ENCODE results near the gene PDILT. TPM values are rescaled to one million over a fixed set of nuclear protein-coding genes. Genes with fewer than 3 reads are reported as not detected.
"Not testable (repeated sequence)": the region's sequence is repeated elsewhere in the genome, so short reads cannot be mapped to it uniquely, and the experiment has no call there.

PDILT gene
- total and polyA plus RNA-seq, 7 experiments from 2014 or later = not detected

- H3K4me1 Mint-ChIP-seq; H3K27ac ChIP-seq (ENCODE audit: low read depth, low read length); DNase-seq; H3K27ac Mint-ChIP-seq; intact Hi-C loops (cut with micrococcal nuclease); POLR2A ChIA-PET; H3K9me3 ChIP-seq (ENCODE audit: control insufficient read depth in 2 of 3, low read length in 3 of 3); H3K9me3 Mint-ChIP-seq; ATAC-seq; H3K27me3 ChIP-seq (ENCODE audit: control insufficient read depth in 2 of 2, insufficient read depth in 2 of 2, low read length in 2 of 2); H3K4me3 ChIP-seq (ENCODE audit: low read length); CTCF ChIA-PET; H3K36me3 ChIP-seq (ENCODE audit: control insufficient read depth in 2 of 3, insufficient read depth in 3 of 3, low read length in 3 of 3); H3K36me3 Mint-ChIP-seq; H3K4me3 Mint-ChIP-seq; H3K4me1 ChIP-seq (ENCODE audit: control insufficient read depth in 2 of 2, insufficient read depth in 2 of 2, low read length in 2 of 2): not testable (repeated sequence)
- H3K27me3 Mint-ChIP-seq = peaks cover 0 to 12% (median 5%) of the 10 kb centered on the region in 5 donors
Measured at GRCh38 chr16:20439820-20440231, 35.3 kb upstream of the PDILT start.

GRCh38 chr16:20438950-20439349 is 34.4 kb upstream of the PDILT start:
- H3K27ac Mint-ChIP-seq; H3K36me3 Mint-ChIP-seq; H3K4me1 ChIP-seq (ENCODE audit: control insufficient read depth in 2 of 2, insufficient read depth in 2 of 2, low read length in 2 of 2); intact Hi-C loops (cut with micrococcal nuclease); H3K27ac ChIP-seq (ENCODE audit: low read depth, low read length); H3K27me3 ChIP-seq (ENCODE audit: control insufficient read depth in 2 of 2, insufficient read depth in 2 of 2, low read length in 2 of 2); H3K4me1 Mint-ChIP-seq; H3K4me3 ChIP-seq (ENCODE audit: low read length); H3K9me3 Mint-ChIP-seq; DNase-seq; H3K9me3 ChIP-seq (ENCODE audit: control insufficient read depth in 2 of 3, low read length in 3 of 3); H3K4me3 Mint-ChIP-seq; POLR2A ChIA-PET; ATAC-seq; CTCF ChIA-PET; H3K36me3 ChIP-seq (ENCODE audit: control insufficient read depth in 2 of 3, insufficient read depth in 3 of 3, low read length in 3 of 3): not testable (repeated sequence)
- H3K27me3 Mint-ChIP-seq = peaks cover 0 to 12% (median 5%) of the 10 kb centered on the region in 5 donors

GRCh38 chr16:20430948-20431347 is 26.4 kb upstream of the PDILT start:
- Mint-ChIP-seq H3K36me3 (peaks cover 0 to 3% (median 0%) of the 10 kb centered on the region in 5 donors), H3K27me3 (peaks cover 0 to 12% (median 10%) of the 10 kb centered on the region in 5 donors), H3K27ac (no peak overlapping the region), H3K9me3 (peaks cover 0 to 3% (median 0%) of the 10 kb centered on the region in 11 donors), H3K4me3 (no peak overlapping the region), H3K4me1 (peaks cover 0 to 3% (median 0%) of the 10 kb centered on the region in 7 donors)
- H3K9me3 ChIP-seq (ENCODE audit: control insufficient read depth in 2 of 3, low read length in 3 of 3) = no peaks in the 10 kb centered on the region
- ATAC-seq = no peak
- DNase-seq = no peak
- ChIA-PET CTCF (no interaction called here), POLR2A (no interaction called here)
- H3K27ac ChIP-seq (ENCODE audit: low read depth, low read length) = no peak overlapping the region
- H3K27me3 ChIP-seq (ENCODE audit: control insufficient read depth in 2 of 2, insufficient read depth in 2 of 2, low read length in 2 of 2) = no peaks in the 10 kb centered on the region
- no peaks in the 10 kb centered on the region for H3K36me3 ChIP-seq (ENCODE audit: control insufficient read depth in 2 of 3, insufficient read depth in 3 of 3, low read length in 3 of 3)
- no peak overlapping the region for H3K4me3 ChIP-seq (ENCODE audit: low read length)
- H3K4me1 ChIP-seq (ENCODE audit: control insufficient read depth in 2 of 2, insufficient read depth in 2 of 2, low read length in 2 of 2) = no peaks in the 10 kb centered on the region
- intact Hi-C loops (cut with micrococcal nuclease) = no loop called here

GRCh38 chr16:20430480-20430879 is 25.9 kb upstream of the PDILT start:
- H3K9me3 ChIP-seq (ENCODE audit: control insufficient read depth in 2 of 3, low read length in 3 of 3); H3K4me1 ChIP-seq (ENCODE audit: control insufficient read depth in 2 of 2, insufficient read depth in 2 of 2, low read length in 2 of 2); H3K4me3 Mint-ChIP-seq; H3K27me3 ChIP-seq (ENCODE audit: control insufficient read depth in 2 of 2, insufficient read depth in 2 of 2, low read length in 2 of 2); H3K36me3 Mint-ChIP-seq; H3K27ac ChIP-seq (ENCODE audit: low read depth, low read length); DNase-seq; intact Hi-C loops (cut with micrococcal nuclease); CTCF ChIA-PET; H3K27ac Mint-ChIP-seq; H3K4me1 Mint-ChIP-seq; H3K9me3 Mint-ChIP-seq; H3K4me3 ChIP-seq (ENCODE audit: low read length); H3K36me3 ChIP-seq (ENCODE audit: control insufficient read depth in 2 of 3, insufficient read depth in 3 of 3, low read length in 3 of 3); ATAC-seq; POLR2A ChIA-PET: not testable (repeated sequence)
- peaks cover 0 to 12% (median 6%) of the 10 kb centered on the region in 5 donors for H3K27me3 Mint-ChIP-seq

- not testable (repeated sequence) for H3K27ac Mint-ChIP-seq
Measured at GRCh38 chr16:20429499-20429898, 25.0 kb upstream of the PDILT start.

GRCh38 chr16:20427401-20427797 is 22.9 kb upstream of the PDILT start:
- H3K4me1 Mint-ChIP-seq; H3K4me3 ChIP-seq (ENCODE audit: low read length); DNase-seq; H3K36me3 Mint-ChIP-seq; H3K4me3 Mint-ChIP-seq; intact Hi-C loops (cut with micrococcal nuclease); H3K27me3 ChIP-seq (ENCODE audit: control insufficient read depth in 2 of 2, insufficient read depth in 2 of 2, low read length in 2 of 2); H3K27ac Mint-ChIP-seq; H3K4me1 ChIP-seq (ENCODE audit: control insufficient read depth in 2 of 2, insufficient read depth in 2 of 2, low read length in 2 of 2); H3K36me3 ChIP-seq (ENCODE audit: control insufficient read depth in 2 of 3, insufficient read depth in 3 of 3, low read length in 3 of 3); H3K9me3 Mint-ChIP-seq; ATAC-seq; POLR2A ChIA-PET; CTCF ChIA-PET; H3K9me3 ChIP-seq (ENCODE audit: control insufficient read depth in 2 of 3, low read length in 3 of 3); H3K27ac ChIP-seq (ENCODE audit: low read depth, low read length): not testable (repeated sequence)
- H3K27me3 Mint-ChIP-seq = peaks cover 0 to 12% (median 4%) of the 10 kb centered on the region in 5 donors

More at GRCh38 chr16:20429499-20429898, 25.0 kb upstream of the PDILT start:
- H3K27me3 ChIP-seq (ENCODE audit: control insufficient read depth in 2 of 2, insufficient read depth in 2 of 2, low read length in 2 of 2); H3K9me3 Mint-ChIP-seq; DNase-seq; POLR2A ChIA-PET; H3K4me1 Mint-ChIP-seq; H3K9me3 ChIP-seq (ENCODE audit: control insufficient read depth in 2 of 3, low read length in 3 of 3); H3K4me3 Mint-ChIP-seq; H3K36me3 Mint-ChIP-seq; CTCF ChIA-PET; H3K27ac ChIP-seq (ENCODE audit: low read depth, low read length); ATAC-seq; H3K4me3 ChIP-seq (ENCODE audit: low read length); intact Hi-C loops (cut with micrococcal nuclease); H3K4me1 ChIP-seq (ENCODE audit: control insufficient read depth in 2 of 2, insufficient read depth in 2 of 2, low read length in 2 of 2); H3K36me3 ChIP-seq (ENCODE audit: control insufficient read depth in 2 of 3, insufficient read depth in 3 of 3, low read length in 3 of 3): not testable (repeated sequence)
- H3K27me3 Mint-ChIP-seq = peaks cover 0 to 12% (median 4%) of the 10 kb centered on the region in 5 donors

- no peak overlapping the region for H3K4me3 ChIP-seq (ENCODE audit: low read length)
- no peaks in the 10 kb centered on the region for H3K36me3 ChIP-seq (ENCODE audit: control insufficient read depth in 2 of 3, insufficient read depth in 3 of 3, low read length in 3 of 3)
- Mint-ChIP-seq H3K27me3 (peaks cover 0 to 12% (median 0%) of the 10 kb centered on the region in 5 donors), H3K36me3 (peaks cover 0 to 3% (median 0%) of the 10 kb centered on the region in 5 donors), H3K4me1 (no peaks in the 10 kb centered on the region), H3K4me3 (no peak overlapping the region), H3K27ac (no peak overlapping the region), H3K9me3 (peaks cover 0 to 6% (median 0%) of the 10 kb centered on the region in 11 donors)
- intact Hi-C loops (cut with micrococcal nuclease) = no loop called here
- H3K27me3 ChIP-seq (ENCODE audit: control insufficient read depth in 2 of 2, insufficient read depth in 2 of 2, low read length in 2 of 2) = no peaks in the 10 kb centered on the region
- POLR2A ChIA-PET = no interaction called here
- no peak overlapping the region for H3K27ac ChIP-seq (ENCODE audit: low read depth, low read length)
- no peak for DNase-seq
- no peak for ATAC-seq
- H3K4me1 ChIP-seq (ENCODE audit: control insufficient read depth in 2 of 2, insufficient read depth in 2 of 2, low read length in 2 of 2) = no peaks in the 10 kb centered on the region
- CTCF ChIA-PET = no interaction called here
- no peaks in the 10 kb centered on the region for H3K9me3 ChIP-seq (ENCODE audit: control insufficient read depth in 2 of 3, low read length in 3 of 3)
Measured at GRCh38 chr16:20424129-20424866, 19.8 kb upstream of the PDILT start.

All from naive thymus-derived CD4-positive, alpha-beta T cell (primary cell).